Chondrocyte (in vitro differentiated cells): ENCODE measurements around the gene ADCY3. TPM values are rescaled to one million over a fixed set of nuclear protein-coding genes. Genes with fewer than 3 reads are reported as not detected.

Source experiments
- DNase-seq: peaks from one replicate; pipeline ENCODE4 v3.0.0; 2021; ENCODE audit warnings: mixed read lengths, low spot score
- H3K27ac Mint-ChIP-seq: one replicate; pipeline ENCODE4 v1.8.0; 2021; ENCODE audit warnings: mild to moderate bottlenecking, moderate library complexity, mixed read lengths; ENCODE audit not compliant: unreplicated experiment
- H3K27me3 Mint-ChIP-seq: 2 replicates; pipeline ENCODE4 v1.8.0; 2021; ENCODE audit warnings: low read depth, mixed read lengths
- H3K36me3 Mint-ChIP-seq: 2 replicates; pipeline ENCODE4 v1.8.0; 2021; ENCODE audit warnings: low read depth, mixed read lengths
- H3K4me1 Mint-ChIP-seq: 2 replicates; pipeline ENCODE4 v1.8.0; 2021; ENCODE audit warnings: low read depth, mild to moderate bottlenecking, mixed read lengths
- H3K4me3 Mint-ChIP-seq: one replicate; pipeline ENCODE4 v1.8.0; 2021; ENCODE audit warnings: mild to moderate bottlenecking, moderate library complexity, mixed read lengths; ENCODE audit not compliant: unreplicated experiment
- H3K9me3 Mint-ChIP-seq: 2 replicates; pipeline ENCODE4 v1.8.0; 2021; ENCODE audit warnings: low read depth, mixed read lengths
- total RNA-seq: library from RNA; stranded (reverse); gene quantifications from 3 replicates; pipeline ENCODE4 v1.2.1, GENCODE V29; 2021
- TF ChIP-seq, protein P1 (sequence below): fragments of 200-600 bp; sonication (generic); IDR thresholded peaks from 2 replicates; pipeline ENCODE4 v1.5.0; 2021; ENCODE audit warnings: antibody characterized with exemption, mild to moderate bottlenecking, moderate library complexity

ADCY3 gene
- total RNA-seq, 1 donor from 2014 or later = 69.3 TPM

DNA sequence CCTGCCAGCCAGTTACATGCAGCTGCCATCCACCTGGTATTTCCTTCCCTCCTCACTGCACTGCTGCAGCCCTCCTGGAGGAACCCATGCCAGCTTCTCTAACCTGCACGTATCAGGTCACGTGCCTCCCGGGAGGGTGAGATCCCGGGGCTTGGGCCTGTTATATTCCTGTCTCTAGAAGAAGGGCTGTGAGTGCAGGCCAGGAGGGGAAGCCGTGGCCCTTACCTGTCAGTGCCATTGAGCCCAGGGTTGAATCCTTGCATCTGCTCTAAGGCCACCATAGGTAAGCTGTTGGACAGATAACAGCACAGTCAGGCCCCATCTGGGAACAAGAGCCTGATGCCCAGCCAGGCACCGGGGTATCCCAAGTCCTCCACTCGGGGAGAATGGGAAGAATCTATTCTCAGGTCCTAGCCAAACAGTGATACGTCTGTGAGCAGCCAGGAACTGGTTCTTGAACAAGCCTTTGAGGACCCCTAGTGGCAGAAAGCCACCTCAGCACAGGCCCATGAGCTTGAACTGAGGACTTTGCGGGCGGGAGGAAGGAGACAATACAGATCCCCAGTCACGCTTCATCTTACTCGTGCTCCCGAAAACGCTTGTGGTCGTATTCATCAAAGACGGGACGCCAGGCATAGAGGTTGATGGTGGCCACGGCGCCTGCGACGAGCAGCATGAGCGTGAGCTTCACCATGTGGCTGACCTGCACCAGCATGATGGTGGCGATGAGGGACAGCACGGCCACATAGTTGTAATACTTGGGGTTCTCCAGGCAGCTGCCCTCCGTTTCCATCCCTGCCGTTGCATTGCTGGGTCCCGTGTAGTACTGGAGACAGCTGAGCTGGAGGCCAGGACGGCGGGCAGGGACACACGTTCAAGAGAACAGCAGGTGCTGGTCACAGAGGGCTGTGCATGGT lies 92.5 kb downstream of the ADCY3 start:
- no peaks in the 10 kb centered on the region for H3K27me3 Mint-ChIP-seq
- H3K9me3 Mint-ChIP-seq = no peaks in the 10 kb centered on the region
- no peak overlapping the region for H3K27ac Mint-ChIP-seq
- H3K36me3 Mint-ChIP-seq = peaks cover 3% of the 10 kb centered on the region
- DNase-seq = no peak
- H3K4me1 Mint-ChIP-seq = peaks cover 16% of the 10 kb centered on the region
- no peak overlapping the region for H3K4me3 Mint-ChIP-seq
- TF ChIP-seq, protein P1, sequence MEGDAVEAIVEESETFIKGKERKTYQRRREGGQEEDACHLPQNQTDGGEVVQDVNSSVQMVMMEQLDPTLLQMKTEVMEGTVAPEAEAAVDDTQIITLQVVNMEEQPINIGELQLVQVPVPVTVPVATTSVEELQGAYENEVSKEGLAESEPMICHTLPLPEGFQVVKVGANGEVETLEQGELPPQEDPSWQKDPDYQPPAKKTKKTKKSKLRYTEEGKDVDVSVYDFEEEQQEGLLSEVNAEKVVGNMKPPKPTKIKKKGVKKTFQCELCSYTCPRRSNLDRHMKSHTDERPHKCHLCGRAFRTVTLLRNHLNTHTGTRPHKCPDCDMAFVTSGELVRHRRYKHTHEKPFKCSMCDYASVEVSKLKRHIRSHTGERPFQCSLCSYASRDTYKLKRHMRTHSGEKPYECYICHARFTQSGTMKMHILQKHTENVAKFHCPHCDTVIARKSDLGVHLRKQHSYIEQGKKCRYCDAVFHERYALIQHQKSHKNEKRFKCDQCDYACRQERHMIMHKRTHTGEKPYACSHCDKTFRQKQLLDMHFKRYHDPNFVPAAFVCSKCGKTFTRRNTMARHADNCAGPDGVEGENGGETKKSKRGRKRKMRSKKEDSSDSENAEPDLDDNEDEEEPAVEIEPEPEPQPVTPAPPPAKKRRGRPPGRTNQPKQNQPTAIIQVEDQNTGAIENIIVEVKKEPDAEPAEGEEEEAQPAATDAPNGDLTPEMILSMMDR = peak; percentile 96

DNA sequence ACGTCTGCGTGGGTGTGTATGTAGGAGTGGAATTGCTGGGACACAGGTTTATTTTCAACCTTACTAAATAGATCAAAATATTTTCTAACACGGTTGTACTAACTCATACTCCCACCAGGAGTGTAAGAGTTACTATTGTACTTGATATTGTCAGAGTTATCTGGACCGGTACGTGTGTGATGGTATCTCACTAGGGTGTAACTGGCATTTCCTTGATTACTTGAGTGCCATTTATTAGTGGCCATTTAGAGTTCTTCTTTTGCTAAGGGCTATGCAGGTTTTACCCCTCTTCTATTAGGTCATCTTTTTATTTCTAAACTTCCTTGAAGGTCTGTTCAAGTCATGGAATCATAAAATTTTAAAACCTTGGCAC lies 93.3 kb downstream of the ADCY3 start:
- H3K27ac Mint-ChIP-seq = no peak overlapping the region

DNA sequence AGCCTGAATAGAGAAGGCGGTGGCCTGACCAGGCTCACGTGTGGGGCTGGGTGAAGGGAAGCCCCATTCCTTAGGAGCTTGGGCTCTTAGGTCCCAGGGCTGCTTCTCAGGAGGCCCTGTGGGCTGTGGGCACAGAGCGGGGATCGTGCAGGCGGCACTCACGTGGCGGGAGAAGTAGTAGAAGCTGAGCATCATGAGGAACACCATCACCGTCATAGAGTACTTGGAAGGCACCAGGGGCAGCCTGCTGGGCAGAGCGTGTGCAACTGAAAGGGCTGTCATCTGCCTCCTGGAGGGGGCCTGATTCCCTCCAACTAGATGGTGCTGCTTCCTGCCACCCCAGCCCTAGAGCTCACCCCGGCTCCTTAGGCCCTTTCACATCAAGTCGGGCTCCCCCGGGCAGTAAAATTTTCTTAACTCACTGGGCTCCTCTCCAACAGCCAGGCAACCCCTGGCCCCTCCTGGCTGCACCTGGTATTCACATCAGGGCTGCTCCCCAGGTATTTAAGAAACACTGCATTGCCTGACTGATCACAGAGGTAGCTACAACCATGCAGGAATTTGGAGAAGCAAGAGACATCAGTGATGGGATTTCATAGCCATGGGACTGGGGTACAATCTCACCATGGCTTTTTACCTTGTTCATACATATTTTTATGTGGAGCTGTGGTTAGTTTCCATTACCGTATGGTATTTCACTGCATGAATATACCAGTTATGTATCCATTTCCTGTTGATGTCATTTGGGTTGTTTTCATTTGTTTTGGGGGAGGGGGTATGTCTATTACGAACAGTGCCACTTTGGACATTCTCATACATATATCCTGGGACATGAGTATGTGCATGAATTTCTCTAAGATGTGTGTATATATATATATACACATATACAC lies 93.9 kb downstream of the ADCY3 start:
- peaks cover 16% of the 10 kb centered on the region for H3K4me1 Mint-ChIP-seq
- H3K27me3 Mint-ChIP-seq = no peaks in the 10 kb centered on the region
- H3K9me3 Mint-ChIP-seq = no peaks in the 10 kb centered on the region
- TF ChIP-seq, protein P1 = no peak
- peaks cover 4% of the 10 kb centered on the region for H3K36me3 Mint-ChIP-seq
- H3K27ac Mint-ChIP-seq = no peak overlapping the region
- no peak overlapping the region for H3K4me3 Mint-ChIP-seq
- no peak for DNase-seq

More for the DNA sequence above, 93.3 kb downstream of the ADCY3 start:
- TF ChIP-seq, protein P1 = no peak
- Mint-ChIP-seq H3K27me3 (no peaks in the 10 kb centered on the region), H3K9me3 (no peaks in the 10 kb centered on the region), H3K36me3 (peaks cover 2% of the 10 kb centered on the region), H3K4me3 (no peak overlapping the region), H3K4me1 (peaks cover 16% of the 10 kb centered on the region)
- no peak for DNase-seq

DNA sequence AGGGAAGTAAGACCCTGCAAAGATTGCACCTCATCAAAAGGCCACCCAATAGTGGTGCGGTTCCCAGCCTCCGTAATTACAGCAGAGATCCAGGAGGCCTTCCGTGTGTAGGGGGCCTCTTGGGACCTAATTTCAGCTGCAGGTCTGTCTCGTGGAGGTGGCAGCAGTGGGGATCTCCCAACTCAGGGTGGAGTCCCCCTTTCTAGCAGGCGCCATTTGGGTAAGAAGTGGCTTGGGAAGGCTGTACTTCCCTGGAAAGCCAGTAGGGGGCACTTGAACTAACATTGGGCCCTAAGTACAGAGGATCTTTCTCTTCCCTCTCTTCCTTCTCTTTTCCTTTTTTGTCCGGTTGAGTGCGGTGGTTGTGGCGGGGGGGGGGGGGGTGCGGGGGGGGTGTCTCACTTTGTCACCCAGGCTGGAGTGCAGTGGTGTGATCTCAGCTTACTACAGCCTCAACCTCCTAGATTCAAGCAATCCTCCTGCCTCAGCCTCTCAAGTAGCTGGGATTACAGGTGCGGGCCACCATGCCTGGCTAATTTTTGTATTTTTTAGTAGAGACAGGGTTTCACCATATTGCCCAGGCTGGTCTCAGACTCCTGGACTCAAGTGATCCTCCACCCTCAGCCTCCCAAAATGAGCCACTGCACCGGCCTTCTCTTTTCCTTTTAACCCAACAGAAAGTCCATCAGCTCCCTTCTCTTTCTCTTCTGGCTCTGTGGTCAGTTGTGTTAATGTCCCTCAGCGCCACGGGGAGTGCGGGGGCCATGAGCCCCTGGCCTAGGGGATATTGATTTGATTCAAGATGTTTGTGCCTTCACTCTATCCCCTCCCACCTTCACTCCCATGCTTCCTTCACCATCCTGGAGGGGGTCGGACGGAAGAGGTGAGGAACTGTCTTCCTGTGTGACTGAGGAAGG lies 94.8 kb downstream of the ADCY3 start:
- H3K4me3 Mint-ChIP-seq = no peak overlapping the region
- peaks cover 6% of the 10 kb centered on the region for H3K36me3 Mint-ChIP-seq
- no peak overlapping the region for H3K27ac Mint-ChIP-seq
- peaks cover 16% of the 10 kb centered on the region for H3K4me1 Mint-ChIP-seq
- no peaks in the 10 kb centered on the region for H3K9me3 Mint-ChIP-seq
- no peak for DNase-seq
- H3K27me3 Mint-ChIP-seq = no peaks in the 10 kb centered on the region
- TF ChIP-seq, protein P1 = peak; percentile 69
